GM18505 (cell line): ENCODE data around the gene TTLL4.

Experiments
- ATAC-seq: cut with Tn5 transposase; IDR thresholded peaks from one replicate; pipeline ENCODE4 v1.9.1; 2021; ENCODE audit not compliant: unreplicated experiment
- POLR2A ChIP-seq: IDR thresholded peaks from 4 replicates; pipeline ENCODE4 v1.6.1; 2011; ENCODE audit warnings: borderline replicate concordance; ENCODE audit not compliant: insufficient read depth, insufficient read length; ENCODE audit errors: extremely low read depth

The TTLL4 gene

DNA sequence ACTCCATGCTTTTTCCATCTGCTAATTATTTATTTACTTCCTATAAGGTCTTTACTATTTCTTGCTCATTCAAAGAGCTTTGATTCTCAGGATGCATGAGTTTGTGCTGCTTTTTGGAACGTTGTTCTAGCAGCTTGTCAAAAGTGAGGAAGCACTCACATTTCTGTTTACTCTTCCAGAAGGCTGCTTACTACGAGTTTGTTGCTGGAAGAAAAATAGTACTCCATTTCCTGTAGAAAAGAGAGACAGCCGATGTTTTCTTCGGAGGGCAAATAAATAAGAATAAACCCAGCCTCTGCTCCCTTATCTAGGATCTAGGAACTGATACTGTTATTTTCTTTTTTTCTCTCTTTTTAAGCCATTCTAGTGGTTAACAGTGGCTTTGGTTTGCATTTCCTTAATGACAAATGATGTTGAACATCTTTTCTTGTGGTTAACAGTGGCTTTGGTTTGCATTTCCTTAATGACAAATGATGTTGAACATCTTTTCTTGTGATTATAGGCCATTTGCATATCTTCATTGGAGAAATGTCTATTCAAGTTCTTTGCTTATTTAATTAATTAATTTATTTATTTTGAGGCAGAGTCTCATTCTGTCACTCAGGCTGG, 91.9 kb downstream of the TTLL4 start:
- no peak for ATAC-seq
- no peak for TF ChIP-seq POLR2A

DNA sequence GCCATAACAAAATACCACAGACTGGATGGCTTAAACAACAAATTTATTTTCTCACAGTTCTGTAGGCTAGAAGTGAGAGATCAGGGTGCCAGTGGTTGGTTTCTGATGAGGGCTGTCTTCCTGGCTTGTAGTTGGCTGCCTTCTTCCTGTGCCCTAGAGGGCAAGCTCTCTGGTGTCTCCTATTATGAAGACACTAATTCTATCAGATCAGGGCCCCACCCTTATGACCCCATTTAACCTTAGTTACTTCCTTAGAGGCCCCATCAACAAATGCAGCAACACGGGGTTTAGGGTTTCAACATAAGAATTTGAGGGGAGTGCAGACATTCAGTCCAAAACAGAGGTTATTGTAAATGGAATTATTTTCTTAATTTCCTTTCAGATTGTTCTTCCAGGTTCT, 94.2 kb downstream of the TTLL4 start:
- ATAC-seq = no peak

More for the DNA sequence above, 94.2 kb downstream of the TTLL4 start:
- TF ChIP-seq POLR2A = no peak
